NCI-H345 (cell line): ENCODE measurements around the gene LYPD3.

ENCODE experiments used
- DNase-seq: peaks from one replicate; lab custom pipeline; 2025; lab: John Stamatoyannopoulos, UW

LYPD3 gene

GRCh38 chr19:43485951-43486350, 20.5 kb upstream of the LYPD3 start:
- DNase-seq, result no peak

GRCh38 chr19:43483281-43483680, 17.9 kb upstream of the LYPD3 start:
- DNase-seq, result no peak

- no peak for DNase-seq
Measured at GRCh38 chr19:43482193-43482592, 16.8 kb upstream of the LYPD3 start.

GRCh38 chr19:43481701-43482100, 16.3 kb upstream of the LYPD3 start:
- no peak for DNase-seq

GRCh38 chr19:43480574-43480973, 15.2 kb upstream of the LYPD3 start:
- DNase-seq, result no peak

GRCh38 chr19:43479961-43480561, 14.7 kb upstream of the LYPD3 start:
- DNase-seq, result no peak

GRCh38 chr19:43479226-43479625, 13.8 kb upstream of the LYPD3 start:
- no peak for DNase-seq

GRCh38 chr19:43478323-43478722, 12.9 kb upstream of the LYPD3 start:
- no peak for DNase-seq

- DNase-seq, result no peak
Measured at GRCh38 chr19:43476606-43477005, 11.2 kb upstream of the LYPD3 start.

- DNase-seq, result peak; percentile 89
Measured at GRCh38 chr19:43474986-43475705, 9.7 kb upstream of the LYPD3 start.

GRCh38 chr19:43474487-43474886, 9.1 kb upstream of the LYPD3 start:
- DNase-seq, result no peak

GRCh38 chr19:43471091-43471490, 5.7 kb upstream of the LYPD3 start:
- no peak for DNase-seq

- DNase-seq, result no peak
Measured at GRCh38 chr19:43470288-43470687, 4.9 kb upstream of the LYPD3 start.

- DNase-seq, result no peak
Measured at GRCh38 chr19:43469160-43469480, 3.7 kb upstream of the LYPD3 start.

- DNase-seq, result no peak
Measured at GRCh38 chr19:43468354-43469159, 3.1 kb upstream of the LYPD3 start.

GRCh38 chr19:43467730-43468129, 2.3 kb upstream of the LYPD3 start:
- DNase-seq, result no peak

- no peak for DNase-seq
Measured at GRCh38 chr19:43467276-43467675, 1.9 kb upstream of the LYPD3 start.

- DNase-seq, result no peak
Measured at GRCh38 chr19:43466793-43467192, 1.4 kb upstream of the LYPD3 start.

GRCh38 chr19:43464134-43464775, 1.2 kb downstream of the LYPD3 start:
- DNase-seq, result peak; percentile 67

GRCh38 chr19:43463381-43464133, 1.9 kb downstream of the LYPD3 start:
- DNase-seq, result peak; percentile 93

- no peak for DNase-seq
Measured at GRCh38 chr19:43462785-43463380, 2.5 kb downstream of the LYPD3 start.

- DNase-seq, result no peak
Measured at GRCh38 chr19:43462383-43462782, 3.0 kb downstream of the LYPD3 start.
